H9 (cell line): Measurements from ENCODE around the gene GAD2. TPM values are rescaled to one million over a fixed set of nuclear protein-coding genes. Genes with fewer than 3 reads are reported as not detected.

Source experiments
- DNase-seq: peaks from one replicate; pipeline ENCODE4 v3.0.0-alpha.2; 2017
- H2AFZ ChIP-seq: one replicate; pipeline ENCODE4 v1.6.1; 2013; ENCODE audit warnings: mild to moderate bottlenecking, low read length, control low read depth, moderate library complexity
- H2AK5ac ChIP-seq: 2 replicates; pipeline ENCODE4 v1.6.1; 2013; ENCODE audit warnings: low read length, control low read depth, mixed read lengths; ENCODE audit not compliant: insufficient read length
- H2BK120ac ChIP-seq: one replicate; pipeline ENCODE4 v1.6.1; 2013; ENCODE audit warnings: low read depth, mild to moderate bottlenecking, low read length, control low read depth, inconsistent platforms; ENCODE audit not compliant: poor library complexity, severe bottlenecking
- H2BK12ac ChIP-seq: 2 replicates; pipeline ENCODE4 v1.6.1; 2013; ENCODE audit warnings: low read length, control low read depth, mixed read lengths, low read depth; ENCODE audit not compliant: insufficient read length
- H2BK15ac ChIP-seq: 2 replicates; pipeline ENCODE4 v1.6.1; 2013; ENCODE audit warnings: low read depth, low read length, control low read depth
- H2BK20ac ChIP-seq: one replicate; pipeline ENCODE4 v1.6.1; 2013; ENCODE audit warnings: low read depth, mild to moderate bottlenecking, low read length, control low read depth, inconsistent platforms; ENCODE audit not compliant: poor library complexity, severe bottlenecking
- H2BK5ac ChIP-seq: 2 replicates; pipeline ENCODE4 v1.6.1; 2013; ENCODE audit warnings: low read length, control low read depth, mixed read lengths; ENCODE audit not compliant: insufficient read length
- H3K14ac ChIP-seq: 2 replicates; pipeline ENCODE4 v1.6.1; 2013; ENCODE audit warnings: low read length, control low read depth; ENCODE audit not compliant: insufficient read depth
- H3K18ac ChIP-seq: 2 replicates; pipeline ENCODE4 v1.6.1; 2013; ENCODE audit warnings: low read depth, mild to moderate bottlenecking, mixed read lengths, low read length, control low read depth; ENCODE audit not compliant: insufficient read length
- H3K23ac ChIP-seq: 2 replicates; pipeline ENCODE4 v1.6.1; 2013; ENCODE audit warnings: low read length, control low read depth, mixed read lengths, low read depth; ENCODE audit not compliant: insufficient read length
- H3K23me2 ChIP-seq: 2 replicates; pipeline ENCODE4 v1.6.1; 2013; ENCODE audit warnings: low read depth, mild to moderate bottlenecking, mixed read lengths, low read length, control low read depth; ENCODE audit not compliant: insufficient read length, poor library complexity, severe bottlenecking
- H3K27ac ChIP-seq: 2 replicates; pipeline ENCODE4 v1.5.1; 2013; ENCODE audit warnings: low read length, control low read depth, mixed read lengths, low read depth; ENCODE audit not compliant: insufficient read length
- H3K27me3 ChIP-seq: 2 replicates; pipeline ENCODE4 v1.6.1; 2013; ENCODE audit warnings: low read length, control low read depth, inconsistent platforms; ENCODE audit not compliant: insufficient read depth
- H3K4ac ChIP-seq: 2 replicates; pipeline ENCODE4 v1.6.1; 2013; ENCODE audit warnings: low read depth, mild to moderate bottlenecking, control low read depth, inconsistent platforms, low read length, moderate library complexity
- H3K4me1 ChIP-seq: 2 replicates; pipeline ENCODE4 v1.6.1; 2013; ENCODE audit warnings: low read length, control low read depth, inconsistent platforms; ENCODE audit not compliant: insufficient read depth
- H3K4me2 ChIP-seq: 2 replicates; pipeline ENCODE4 v1.6.1; 2013; ENCODE audit warnings: low read length, control low read depth, mixed read lengths; ENCODE audit not compliant: insufficient read length, insufficient read depth
- H3K56ac ChIP-seq: 2 replicates; pipeline ENCODE4 v1.6.1; 2013; ENCODE audit warnings: low read depth, mild to moderate bottlenecking, mixed read lengths, low read length, control low read depth; ENCODE audit not compliant: insufficient read length
- H3K79me1 ChIP-seq: 2 replicates; pipeline ENCODE4 v1.6.1; 2013; ENCODE audit warnings: low read depth, mild to moderate bottlenecking, moderate library complexity, low read length, control low read depth, inconsistent platforms; ENCODE audit not compliant: insufficient read depth, poor library complexity, severe bottlenecking
- H3K79me2 ChIP-seq: 2 replicates; pipeline ENCODE4 v1.6.1; 2013; ENCODE audit warnings: low read length, control low read depth, inconsistent platforms; ENCODE audit not compliant: insufficient read depth
- H3K9ac ChIP-seq: 2 replicates; pipeline ENCODE4 v1.6.1; 2013; ENCODE audit warnings: low read length, control low read depth, mixed read lengths; ENCODE audit not compliant: insufficient read length; ENCODE audit errors: extremely low read depth
- H3K9me3 ChIP-seq: one replicate; pipeline ENCODE4 v1.6.1; 2013; ENCODE audit warnings: low read depth, low read length, inconsistent platforms; ENCODE audit not compliant: control insufficient read depth
- H3T11ph ChIP-seq: one replicate; pipeline ENCODE4 v1.6.1; 2013; ENCODE audit warnings: mild to moderate bottlenecking, low read length, control low read depth, inconsistent platforms
- H4K20me1 ChIP-seq: one replicate; pipeline ENCODE4 v1.6.1; 2013; ENCODE audit not compliant: control insufficient read depth, insufficient read length, insufficient read depth
- H4K5ac ChIP-seq: 2 replicates; pipeline ENCODE4 v1.6.1; 2013; ENCODE audit warnings: low read depth, mild to moderate bottlenecking, mixed read lengths, low read length, control low read depth; ENCODE audit not compliant: insufficient read length
- H4K8ac ChIP-seq: replicated peaks from 2 replicates; pipeline ENCODE4 v1.6.1; 2013; ENCODE audit warnings: low read length, control low read depth, mixed read lengths, low read depth; ENCODE audit not compliant: insufficient read length
- H4K91ac ChIP-seq: 2 replicates; pipeline ENCODE4 v1.6.1; 2013; ENCODE audit warnings: low read depth, mild to moderate bottlenecking, moderate library complexity, mixed read lengths, low read length, control low read depth; ENCODE audit not compliant: insufficient read length
- H3K27ac Mint-ChIP-seq, 3 experiments: 2 replicates in 2 of 3; 3 replicates in 1 of 3; pipeline ENCODE4 v1.8.0; 2020 to 2021; ENCODE audit warnings: mixed read lengths in 3 of 3, mild to moderate bottlenecking in 1 of 3, moderate library complexity in 1 of 3
- H3K27me3 Mint-ChIP-seq: 2 replicates; pipeline ENCODE4 v1.8.0; 2021; ENCODE audit warnings: low read depth, mild to moderate bottlenecking, moderate library complexity, mixed read lengths
- H3K36me3 Mint-ChIP-seq, 3 experiments: 2 replicates in 2 of 3; 3 replicates in 1 of 3; pipeline ENCODE4 v1.8.0; 2020 to 2021; ENCODE audit warnings: low read depth in 3 of 3, mixed read lengths in 3 of 3; ENCODE audit not compliant: insufficient read depth in 1 of 3
- H3K4me1 Mint-ChIP-seq, 2 experiments: 2 replicates each; pipeline ENCODE4 v1.8.0; 2020; ENCODE audit warnings: mixed read lengths in 2 of 2
- H3K4me3 Mint-ChIP-seq, 2 experiments: 2 replicates in 1 of 2; 3 replicates in 1 of 2; pipeline ENCODE4 v1.8.0; 2020 to 2021; ENCODE audit warnings: mild to moderate bottlenecking in 2 of 2, mixed read lengths in 2 of 2, moderate library complexity in 1 of 2
- H3K9me3 Mint-ChIP-seq, 2 experiments: 2 replicates in 1 of 2; 3 replicates in 1 of 2; pipeline ENCODE4 v1.8.0; 2020; ENCODE audit warnings: mild to moderate bottlenecking in 2 of 2, mixed read lengths in 2 of 2, moderate library complexity in 1 of 2
- WGBS: extraction: QIAGEN DNeasy Blood & Tissue Kit; methylation state at CpG from one replicate; pipeline ENCODE4 v1.1.7; 2013; ENCODE audit warnings: missing lambda C conversion rate, low lambda C conversion rate, mixed read lengths; ENCODE audit not compliant: insufficient read length; ENCODE audit errors: extremely low coverage; 5-methylcytosine and 5-hydroxymethylcytosine counted together
- total RNA-seq: library from RNA; stranded (reverse); gene quantifications from 2 replicates; pipeline ENCODE4 v1.2.1, GENCODE V29; 2021
- TF ChIP-seq, protein P1 (sequence below): fragments of 200-600 bp; sonication (generic); conservative IDR thresholded peaks from 3 replicates; pipeline ENCODE4 v1.8.0; 2021; ENCODE audit warnings: antibody characterized with exemption, mild to moderate bottlenecking

Gene GAD2
- total RNA-seq, 1 experiment from 2014 or later, result 2.0 TPM

DNA sequence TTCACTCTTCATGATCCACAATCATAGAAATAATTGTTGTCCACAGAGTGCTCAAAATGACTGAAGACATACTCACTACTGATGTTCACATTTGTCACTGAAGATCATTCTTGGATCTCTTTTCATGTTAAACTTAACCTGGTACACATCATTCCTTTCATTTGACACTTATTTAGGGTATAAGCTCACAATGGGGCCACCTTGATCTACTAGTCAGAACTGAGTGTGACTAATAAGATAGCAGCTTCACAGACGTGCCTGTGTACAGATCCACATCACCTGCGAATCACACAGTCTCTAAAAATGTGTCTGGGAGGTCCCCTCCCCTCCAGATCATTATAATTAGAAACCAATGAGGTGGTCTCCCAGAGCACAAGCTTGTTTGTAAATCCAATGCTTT is 21.8 kb downstream of the GAD2 start:
- Histone ChIP-seq H3K18ac (no peak overlapping the region), H3K27ac (no peak overlapping the region), H3K23me2 (no peaks in the 10 kb centered on the region), H3K4me2 (no peak overlapping the region), H3K9me3 (no peaks in the 10 kb centered on the region), H3K79me2 (no peaks in the 10 kb centered on the region), H2AFZ (no peak overlapping the region), H3K4me1 (peaks cover 5% of the 10 kb centered on the region; the same call in 1 of the 2 replicates), H3K23ac (no peak overlapping the region), H4K91ac (no peak overlapping the region), H3K27me3 (no peaks in the 10 kb centered on the region), H2BK5ac (no peak overlapping the region), H2BK12ac (no peak overlapping the region), H3K14ac (no peak overlapping the region), H3K9ac (no peak overlapping the region), H3K56ac (no peak overlapping the region), H4K5ac (no peak overlapping the region), H3K4ac (no peak overlapping the region), H2AK5ac (no peak overlapping the region), H3K79me1 (no peaks in the 10 kb centered on the region), H4K8ac (no peak overlapping the region), H2BK20ac (no peak overlapping the region), H2BK15ac (no peak overlapping the region), H4K20me1 (no peaks in the 10 kb centered on the region), H3T11ph (no peak overlapping the region), H2BK120ac (no peak overlapping the region)
- H3K4me3 Mint-ChIP-seq, result no peak overlapping the region
- WGBS, result no CpG with 5 or more reads among the region's 2 CpGs
- H3K27me3 Mint-ChIP-seq, result peaks cover 11% of the 10 kb centered on the region
- H3K9me3 Mint-ChIP-seq, result no peaks in the 10 kb centered on the region
- DNase-seq, result no peak
- no peak overlapping the region for H3K27ac Mint-ChIP-seq
- TF ChIP-seq, protein P1, sequence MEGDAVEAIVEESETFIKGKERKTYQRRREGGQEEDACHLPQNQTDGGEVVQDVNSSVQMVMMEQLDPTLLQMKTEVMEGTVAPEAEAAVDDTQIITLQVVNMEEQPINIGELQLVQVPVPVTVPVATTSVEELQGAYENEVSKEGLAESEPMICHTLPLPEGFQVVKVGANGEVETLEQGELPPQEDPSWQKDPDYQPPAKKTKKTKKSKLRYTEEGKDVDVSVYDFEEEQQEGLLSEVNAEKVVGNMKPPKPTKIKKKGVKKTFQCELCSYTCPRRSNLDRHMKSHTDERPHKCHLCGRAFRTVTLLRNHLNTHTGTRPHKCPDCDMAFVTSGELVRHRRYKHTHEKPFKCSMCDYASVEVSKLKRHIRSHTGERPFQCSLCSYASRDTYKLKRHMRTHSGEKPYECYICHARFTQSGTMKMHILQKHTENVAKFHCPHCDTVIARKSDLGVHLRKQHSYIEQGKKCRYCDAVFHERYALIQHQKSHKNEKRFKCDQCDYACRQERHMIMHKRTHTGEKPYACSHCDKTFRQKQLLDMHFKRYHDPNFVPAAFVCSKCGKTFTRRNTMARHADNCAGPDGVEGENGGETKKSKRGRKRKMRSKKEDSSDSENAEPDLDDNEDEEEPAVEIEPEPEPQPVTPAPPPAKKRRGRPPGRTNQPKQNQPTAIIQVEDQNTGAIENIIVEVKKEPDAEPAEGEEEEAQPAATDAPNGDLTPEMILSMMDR, result no peak
- H3K4me1 Mint-ChIP-seq, result peaks cover 11 to 12% of the 10 kb centered on the region in 2 experiments
- no peaks in the 10 kb centered on the region; a peak in 1 of 7 replicates for H3K36me3 Mint-ChIP-seq
